IMR-90 (cell line): ENCODE measurements around the gene FAM177A1. TPM values are rescaled to one million over a fixed set of nuclear protein-coding genes. Genes with fewer than 3 reads are reported as not detected.
"Not testable (repeated sequence)": the region's sequence is repeated elsewhere in the genome, so short reads cannot be mapped to it uniquely, and the experiment has no call there.

Source experiments
- ATAC-seq: fragments of 200-7000 bp; cut with Tn5 transposase; 2 replicates; pipeline ENCODE4 v1.9.1; 2020; ENCODE audit warnings: low read depth, mild to moderate bottlenecking, moderate library complexity
- BruUV-seq: library from RNA; stranded (reverse); fragments of 400-500 nt; replicated peaks from 2 replicates; lab custom pipeline; 2021; lab: Mats Ljungman, UMichigan
- CTCF ChIA-PET: fragments of 300-600 bp; formaldehyde crosslinking; extraction: SDS; loops from one replicate; lab custom pipeline; 2021; ENCODE audit warnings: antibody characterized with exemption; lab: Yijun Ruan, JAX
- POLR2A ChIA-PET: fragments of 300-600 bp; sonication (Branson Sonifier 250); formaldehyde crosslinking; loops from one replicate; lab custom pipeline; 2022; ENCODE audit warnings: antibody characterized with exemption; ENCODE audit not compliant: unreplicated experiment; lab: Charles Lee
- DNase-seq: peaks from one replicate; pipeline ENCODE4 v3.0.0; 2013
- H2AFZ ChIP-seq: replicated peaks from 2 replicates; pipeline ENCODE3; 2013; ENCODE audit warnings: low read length, mild to moderate bottlenecking; ENCODE audit not compliant: poor library complexity
- H2AK5ac ChIP-seq: 2 replicates; pipeline ENCODE4 v1.6.1; 2013; ENCODE audit warnings: low read depth, low read length, inconsistent platforms
- H2AK9ac ChIP-seq: replicated peaks from 2 replicates; pipeline ENCODE3; 2013; ENCODE audit warnings: mild to moderate bottlenecking, low read depth, low read length, moderate library complexity; ENCODE audit not compliant: poor library complexity
- H2BK120ac ChIP-seq: 2 replicates; pipeline ENCODE4 v1.6.1; 2013; ENCODE audit warnings: low read depth, low read length, inconsistent platforms
- H2BK15ac ChIP-seq: 3 replicates; pipeline ENCODE4 v1.6.1; 2013; ENCODE audit warnings: low read depth, low read length, inconsistent platforms
- H2BK20ac ChIP-seq: 2 replicates; pipeline ENCODE4 v1.6.1; 2013; ENCODE audit warnings: low read depth, mild to moderate bottlenecking, inconsistent platforms, low read length, moderate library complexity
- H2BK5ac ChIP-seq: 2 replicates; pipeline ENCODE4 v1.6.1; 2013; ENCODE audit warnings: mild to moderate bottlenecking, low read depth, low read length, inconsistent platforms; ENCODE audit not compliant: poor library complexity, severe bottlenecking
- H3K14ac ChIP-seq: replicated peaks from 2 replicates; pipeline ENCODE4 v1.6.1; 2013; ENCODE audit warnings: low read depth, low read length, inconsistent platforms
- H3K18ac ChIP-seq: 2 replicates; pipeline ENCODE4 v1.6.1; 2013; ENCODE audit warnings: low read depth, low read length, control low read depth
- H3K23ac ChIP-seq: 2 replicates; pipeline ENCODE4 v1.6.1; 2013; ENCODE audit warnings: low read depth, low read length, inconsistent platforms
- H3K27ac ChIP-seq: 2 replicates; pipeline ENCODE4 v1.5.1; 2013; ENCODE audit warnings: mild to moderate bottlenecking, control low read depth, low read length; ENCODE audit not compliant: insufficient read depth
- H3K27me3 ChIP-seq: 2 replicates; pipeline ENCODE4 v1.6.1; 2013; ENCODE audit warnings: low read length; ENCODE audit not compliant: control insufficient read depth, insufficient read depth
- H3K36me3 ChIP-seq: 2 replicates; pipeline ENCODE4 v1.6.1; 2013; ENCODE audit warnings: low read length, mixed read lengths; ENCODE audit not compliant: control insufficient read depth, insufficient read depth
- H3K4ac ChIP-seq: 2 replicates; pipeline ENCODE4 v1.6.1; 2013; ENCODE audit warnings: low read depth, low read length, inconsistent platforms
- H3K4me1 ChIP-seq: 2 replicates; pipeline ENCODE4 v1.6.1; 2013; ENCODE audit warnings: low read length, mixed read lengths; ENCODE audit not compliant: control insufficient read depth, insufficient read depth
- H3K4me2 ChIP-seq: 2 replicates; pipeline ENCODE4 v1.6.1; 2013; ENCODE audit warnings: low read depth, mild to moderate bottlenecking, control low read depth, low read length, moderate library complexity
- H3K4me3 ChIP-seq: 2 replicates; pipeline ENCODE4 v1.5.1; 2013; ENCODE audit warnings: low read depth, mild to moderate bottlenecking, control low read depth, low read length, moderate library complexity; ENCODE audit not compliant: insufficient read depth
- H3K56ac ChIP-seq: 2 replicates; pipeline ENCODE4 v1.6.1; 2013; ENCODE audit warnings: low read length, inconsistent platforms; ENCODE audit not compliant: insufficient read depth; ENCODE audit errors: extremely low read depth
- H3K79me1 ChIP-seq, 2 experiments: 2 replicates each; pipeline ENCODE4 v1.6.1; 2013; ENCODE audit warnings: low read length in 2 of 2, inconsistent platforms in 1 of 2, low read depth in 1 of 2
- H3K9ac ChIP-seq: 2 replicates; pipeline ENCODE4 v1.6.1; 2013; ENCODE audit warnings: low read depth, low read length, control low read depth
- H3K9me1 ChIP-seq: 2 replicates; pipeline ENCODE4 v1.6.1; 2013; ENCODE audit warnings: low read length, inconsistent platforms; ENCODE audit not compliant: insufficient read depth
- H3K9me3 ChIP-seq: 2 replicates; pipeline ENCODE4 v1.6.1; 2013; ENCODE audit warnings: low read length; ENCODE audit not compliant: control insufficient read depth, insufficient read depth
- H4K20me1 ChIP-seq: 2 replicates; pipeline ENCODE4 v1.6.1; 2013; ENCODE audit warnings: low read length, inconsistent platforms; ENCODE audit not compliant: insufficient read depth
- H4K5ac ChIP-seq: 2 replicates; pipeline ENCODE4 v1.6.1; 2013; ENCODE audit warnings: mild to moderate bottlenecking, low read depth, low read length, control low read depth
- H4K8ac ChIP-seq, 2 experiments: 2 replicates each; pipeline ENCODE4 v1.6.1; 2013; ENCODE audit warnings: low read depth in 2 of 2, low read length in 2 of 2, control low read depth in 1 of 2, inconsistent platforms in 1 of 2
- H4K91ac ChIP-seq: 2 replicates; pipeline ENCODE4 v1.6.1; 2013; ENCODE audit warnings: low read depth, low read length, inconsistent platforms; ENCODE audit not compliant: insufficient read depth
- WGBS, 2 experiments: methylation state at CpG; one replicate each; pipeline versions ENCODE4 v1.1.5 to v1.1.7; 2013; ENCODE audit warnings: missing lambda C conversion rate in 2 of 2; ENCODE audit not compliant: insufficient read length in 1 of 2; ENCODE audit errors: extremely low coverage in 2 of 2; 5-methylcytosine and 5-hydroxymethylcytosine counted together
- dilution Hi-C: fragments of 300-500 bp; cut with HindIII; formaldehyde crosslinking; loops from one replicate; pipeline ENCODE4 v1.14.3; 2018; ENCODE audit warnings: low sequenced_read_pairs; ENCODE audit not compliant: unreplicated experiment
- in situ Hi-C: fragments of 300-500 bp; cut with MboI; formaldehyde crosslinking; loops from 3 replicates; pipeline ENCODE4 v1.14.3; 2019; ENCODE audit warnings: low sequenced_read_pairs, inconsistent platforms, mixed read lengths
- intact Hi-C: fragments of 100-400 bp; cut with micrococcal nuclease; formaldehyde crosslinking; loops from 2 replicates; pipeline ENCODE4 v1.10.0; 2022
- polyA plus RNA-seq, 3 experiments: library from polyadenylated mRNA; depleted of rRNA; stranded (reverse); fragments of >200 nt; gene quantifications; 2 replicates each; pipeline ENCODE4 v1.2.3, GENCODE V29; 2012; ENCODE audit warnings: low replicate concordance in 1 of 3
- total RNA-seq: library from RNA; depleted of rRNA; stranded (reverse); fragments of >200 nt; gene quantifications from 2 replicates; pipeline ENCODE4 v1.2.3, GENCODE V29; 2012

Gene FAM177A1
- total and polyA plus RNA-seq, 2 of the 4 experiments (the other 2 are of a cell fraction) = 18.5 to 33.4 TPM

- H4K20me1 ChIP-seq, dilution Hi-C loops, H3K4me3 ChIP-seq, H3K4me1 ChIP-seq, in situ Hi-C loops, H3K9me3 ChIP-seq, H3K56ac ChIP-seq, H2AFZ ChIP-seq, H2AK5ac ChIP-seq, H4K8ac ChIP-seq, H3K27ac ChIP-seq, H3K79me1 ChIP-seq, H2BK120ac ChIP-seq, H3K4ac ChIP-seq, CTCF ChIA-PET, H3K27me3 ChIP-seq, POLR2A ChIA-PET, H2BK5ac ChIP-seq, H2BK20ac ChIP-seq, H2BK15ac ChIP-seq, H3K4me2 ChIP-seq, DNase-seq, H3K9ac ChIP-seq, H3K23ac ChIP-seq, H3K14ac ChIP-seq, H3K18ac ChIP-seq, BruUV-seq, H4K91ac ChIP-seq, H3K9me1 ChIP-seq, intact Hi-C loops, ATAC-seq, H2AK9ac ChIP-seq, H4K5ac ChIP-seq: not testable (repeated sequence)
- WGBS, 2 experiments = 100% methylated on average over 2 of the region's 5 CpGs; no CpG with 5 or more reads in 1 of the 2 experiments
- H3K36me3 ChIP-seq = peaks cover 26% of the 10 kb centered on the region
Measured at GRCh38 chr14:35034944-35035554, 11.0 kb upstream of the FAM177A1 start.

GRCh38 chr14:35038312-35038711 lies 7.8 kb upstream of the FAM177A1 start:
- H3K18ac ChIP-seq, H3K9ac ChIP-seq, H2AFZ ChIP-seq, H3K79me1 ChIP-seq, H3K4me3 ChIP-seq, H2AK5ac ChIP-seq, in situ Hi-C loops, H2BK120ac ChIP-seq, ATAC-seq, H2BK20ac ChIP-seq, H2BK15ac ChIP-seq, DNase-seq, H3K9me3 ChIP-seq, H3K9me1 ChIP-seq, POLR2A ChIA-PET, H3K4me2 ChIP-seq, H4K91ac ChIP-seq, H3K56ac ChIP-seq, H4K20me1 ChIP-seq, dilution Hi-C loops, H3K36me3 ChIP-seq, H3K27ac ChIP-seq, H3K23ac ChIP-seq, H4K8ac ChIP-seq, H3K27me3 ChIP-seq, intact Hi-C loops, H2BK5ac ChIP-seq, CTCF ChIA-PET, H3K14ac ChIP-seq, BruUV-seq, H3K4ac ChIP-seq, H3K4me1 ChIP-seq, H2AK9ac ChIP-seq, H4K5ac ChIP-seq: not testable (repeated sequence)
- WGBS, 2 experiments = no CpG with 5 or more reads among the region's 17 CpGs
